GM12878 (cell line): ENCODE measurements around the gene SZRD1. TPM values are rescaled to one million over a fixed set of nuclear protein-coding genes. Genes with fewer than 3 reads are reported as not detected.
A peak's percentile ranks its signal among the peaks of the same experiment; 100 is the strongest.

Source experiments
- ATAC-seq: fragments of 200-7000 bp; cut with Tn5 transposase; 3 replicates; pipeline ENCODE4 v1.9.1; 2020; ENCODE audit warnings: mild to moderate bottlenecking, moderate library complexity
- BruUV-seq: library from RNA; stranded (reverse); fragments of 400-500 nt; replicated peaks from 2 replicates; lab custom pipeline; 2021; lab: Mats Ljungman, UMichigan
- CTCF ChIA-PET: fragments of 300-600 bp; sonication (Branson Sonifier 250); formaldehyde crosslinking; extraction: SDS; loops from one replicate; lab custom pipeline; 2021; ENCODE audit warnings: inconsistent platforms; lab: Yijun Ruan, JAX
- POLR2A ChIA-PET: fragments of 350-600 bp; formaldehyde crosslinking; extraction: SDS; loops from one replicate; lab custom pipeline; 2021; ENCODE audit warnings: inconsistent platforms; lab: Charles Lee
- RAD21 ChIA-PET: fragments of 300-600 bp; sonication (Branson Sonifier 250); formaldehyde crosslinking; loops from one replicate; lab custom pipeline; 2023; ENCODE audit warnings: antibody characterized with exemption; ENCODE audit not compliant: unreplicated experiment; lab: Charles Lee
- SMC1A ChIA-PET: fragments of 300-600 bp; sonication (Branson Sonifier 250); formaldehyde crosslinking; loops from one replicate; lab custom pipeline; 2023; ENCODE audit not compliant: unreplicated experiment, uncharacterized antibody; lab: Charles Lee
- DNase-seq: peaks from one replicate; pipeline ENCODE4 v3.0.0-alpha.2; 2011; ENCODE audit warnings: low read depth, low spot score
- FAIRE-seq: peaks from 3 replicates; lab custom pipeline; 2011; peaks lifted over from hg19 to GRCh38; lab: Jason Lieb, UNC
- H2AFZ ChIP-seq: 2 replicates; pipeline ENCODE4 v1.6.0; 2011; ENCODE audit warnings: low read depth, low read length, control low read depth; ENCODE audit not compliant: control insufficient read depth
- H3K27ac ChIP-seq: 2 replicates; pipeline ENCODE4 v1.5.1; 2011; ENCODE audit warnings: control low read depth; ENCODE audit not compliant: control insufficient read depth, insufficient read depth
- H3K27me3 ChIP-seq, 2 experiments: replicated peaks in 1 of 2; 2 replicates each; pipeline versions ENCODE4 v1.6.0 to v1.6.1; 2011; ENCODE audit warnings: low read length in 1 of 2; ENCODE audit not compliant: control insufficient read depth in 2 of 2, insufficient read depth in 2 of 2
- H3K36me3 ChIP-seq, 2 experiments: 2 replicates each; pipeline ENCODE4 v1.5.1; 2011; ENCODE audit warnings: low read length in 1 of 2; ENCODE audit not compliant: control insufficient read depth in 2 of 2, insufficient read depth in 2 of 2
- H3K4me1 ChIP-seq: 2 replicates; pipeline ENCODE4 v1.6.1; 2011; ENCODE audit warnings: mild to moderate bottlenecking, low read length, moderate library complexity, mixed read lengths; ENCODE audit not compliant: control insufficient read depth, insufficient read depth
- H3K4me2 ChIP-seq: 2 replicates; pipeline ENCODE4 v1.6.0; 2011; ENCODE audit warnings: control low read depth; ENCODE audit not compliant: control insufficient read depth, insufficient read depth
- H3K4me3 ChIP-seq: fragments of 200-600 bp; sonication (generic); 2 replicates; pipeline ENCODE4 v1.5.1; 2016
- H3K79me2 ChIP-seq: 2 replicates; pipeline ENCODE4 v1.6.0; 2011; ENCODE audit warnings: low read length; ENCODE audit not compliant: control insufficient read depth, insufficient read depth
- H3K9ac ChIP-seq: 2 replicates; pipeline ENCODE4 v1.8.0; 2011; ENCODE audit warnings: low read length, control low read depth, mixed read lengths; ENCODE audit not compliant: control insufficient read depth, insufficient read depth
- H3K9me3 ChIP-seq: replicated peaks from 3 replicates; pipeline ENCODE4 v1.5.1; 2011; ENCODE audit warnings: mild to moderate bottlenecking, low read length; ENCODE audit not compliant: control insufficient read depth, insufficient read depth
- H4K20me1 ChIP-seq: 2 replicates; pipeline ENCODE4 v1.6.0; 2011; ENCODE audit not compliant: control insufficient read depth, insufficient read depth
- CBX3 ChIP-seq: fragments of 200-600 bp; sonication (generic); IDR thresholded peaks from 2 replicates; pipeline ENCODE4 v1.6.1; 2016; ENCODE audit warnings: low read depth, borderline replicate concordance
- EGR1 ChIP-seq, 2 experiments: IDR thresholded peaks; 1 replicate in 1 of 2; 2 replicates in 1 of 2; pipeline ENCODE4 v1.6.1; 2011 to 2012; ENCODE audit warnings: low read depth in 2 of 2, low read length in 2 of 2, borderline replicate concordance in 1 of 2, mild to moderate bottlenecking in 1 of 2, moderate library complexity in 1 of 2
- HCFC1 ChIP-seq: fragments of 150-350 bp; IDR thresholded peaks from 2 replicates; pipeline ENCODE4 v1.6.1; 2014; ENCODE audit warnings: low read length
- KLF5 ChIP-seq: fragments of 450-650 bp; IDR thresholded peaks from 2 replicates; pipeline ENCODE4 v1.6.1; 2014; ENCODE audit warnings: mild to moderate bottlenecking; ENCODE audit not compliant: partially characterized antibody
- MTA2 ChIP-seq: fragments of 450-650 bp; IDR thresholded peaks from 2 replicates; pipeline ENCODE4 v1.6.1; 2016; ENCODE audit warnings: low read depth, mild to moderate bottlenecking, moderate library complexity
- NFXL1 ChIP-seq: fragments of 450-650 bp; IDR thresholded peaks from 2 replicates; pipeline ENCODE4 v1.6.1; 2017; ENCODE audit warnings: antibody characterized with exemption, mild to moderate bottlenecking, borderline replicate concordance
- NFYA ChIP-seq: IDR thresholded peaks from 2 replicates; pipeline ENCODE4 v1.6.1; 2011; ENCODE audit warnings: low read depth, mild to moderate bottlenecking, low read length, improper control_type of control experiment, borderline replicate concordance
- NRF1 ChIP-seq: conservative IDR thresholded peaks from 2 replicates; pipeline ENCODE4 v1.6.1; 2011; ENCODE audit warnings: mild to moderate bottlenecking, low read depth, low read length, improper control_type of control experiment
- PAX5 ChIP-seq: IDR thresholded peaks from 2 replicates; pipeline ENCODE4 v1.6.1; 2011; ENCODE audit warnings: low read depth, low read length, borderline replicate concordance
- POU2F2 ChIP-seq: IDR thresholded peaks from 3 replicates; pipeline ENCODE4 v1.6.1; 2011; ENCODE audit warnings: low read depth, mild to moderate bottlenecking, low read length, borderline replicate concordance
- RAD21 ChIP-seq: IDR thresholded peaks from 2 replicates; pipeline ENCODE4 v1.6.1; 2011; ENCODE audit warnings: mild to moderate bottlenecking, low read depth, low read length, moderate library complexity; ENCODE audit not compliant: insufficient read depth
- RUNX3 ChIP-seq: IDR thresholded peaks from 2 replicates; pipeline ENCODE4 v1.6.1; 2012; ENCODE audit warnings: low read length, inconsistent platforms
- TCF3 ChIP-seq: IDR thresholded peaks from 2 replicates; pipeline ENCODE4 v1.6.1; 2012; ENCODE audit warnings: low read depth, mild to moderate bottlenecking, low read length, borderline replicate concordance; ENCODE audit not compliant: insufficient read depth
- ZBTB40 ChIP-seq: fragments of 450-650 bp; IDR thresholded peaks from 2 replicates; pipeline ENCODE4 v1.6.1; 2016; ENCODE audit warnings: mild to moderate bottlenecking, moderate library complexity, borderline replicate concordance
- ZNF207 ChIP-seq: fragments of 450-650 bp; IDR thresholded peaks from 2 replicates; pipeline ENCODE4 v1.6.1; 2014; ENCODE audit warnings: antibody characterized with exemption, mild to moderate bottlenecking, borderline replicate concordance
- WGBS: methylation state at CpG from one replicate; pipeline ENCODE4 v1.1.6; 2016; ENCODE audit warnings: low lambda C conversion rate; ENCODE audit not compliant: insufficient replicate concordance, insufficient coverage; ENCODE audit errors: missing lambda C conversion rate; 5-methylcytosine and 5-hydroxymethylcytosine counted together
- in situ Hi-C: fragments of 300-500 bp; cut with MboI; formaldehyde crosslinking; loops from 9 replicates; pipeline ENCODE4 v1.14.3; 2018; ENCODE audit warnings: mixed read lengths
- intact Hi-C: fragments of 100-400 bp; cut with micrococcal nuclease; formaldehyde crosslinking; loops from one replicate; pipeline ENCODE4 v1.14.2; 2022; ENCODE audit not compliant: unreplicated experiment
- polyA plus RNA-seq, 11 experiments: library from polyadenylated mRNA; depleted of rRNA in 4 of 11; unstranded in 6 of 11; stranded (reverse) in 5 of 11; fragments of >200 nt; fragmentation: Nextera tagmentation in 4 of 11; fragmentation: Illumina TruSeq in 1 of 11; extraction: Ambion mirVana in 4 of 11; extraction: Trizol in 1 of 11; gene quantifications; 1 replicate in 1 of 11; 2 replicates in 10 of 11; pipeline versions ENCODE4 v1.2.1 to v1.2.3, GENCODE V29; 2011 to 2016; ENCODE audit warnings: inconsistent platforms in 2 of 11, missing spikeins in 2 of 11, low read depth in 1 of 11
- total RNA-seq, 4 experiments: library from RNA; depleted of rRNA in 3 of 4; stranded (reverse); fragments of >200 nt in 3 of 4; fragmentation: Illumina TruSeq in 1 of 4; extraction: Trizol in 1 of 4; gene quantifications; 2 replicates each; pipeline versions ENCODE4 v1.2.1 to v1.2.3, GENCODE V29; 2013 to 2021
- TF ChIP-seq, protein P1 (sequence below): IDR thresholded peaks from 2 replicates; pipeline ENCODE4 v1.6.1; 2011; ENCODE audit warnings: borderline replicate concordance, low read depth, mild to moderate bottlenecking, moderate library complexity, low read length; ENCODE audit not compliant: insufficient read depth, poor library complexity, severe bottlenecking

SZRD1 gene
- total and polyA plus RNA-seq, 10 of the 15 experiments (the other 5 are each of a cell fraction or from before 2014, with no cell fraction given), result 5.6 to 213 (median 113) TPM

DNA sequence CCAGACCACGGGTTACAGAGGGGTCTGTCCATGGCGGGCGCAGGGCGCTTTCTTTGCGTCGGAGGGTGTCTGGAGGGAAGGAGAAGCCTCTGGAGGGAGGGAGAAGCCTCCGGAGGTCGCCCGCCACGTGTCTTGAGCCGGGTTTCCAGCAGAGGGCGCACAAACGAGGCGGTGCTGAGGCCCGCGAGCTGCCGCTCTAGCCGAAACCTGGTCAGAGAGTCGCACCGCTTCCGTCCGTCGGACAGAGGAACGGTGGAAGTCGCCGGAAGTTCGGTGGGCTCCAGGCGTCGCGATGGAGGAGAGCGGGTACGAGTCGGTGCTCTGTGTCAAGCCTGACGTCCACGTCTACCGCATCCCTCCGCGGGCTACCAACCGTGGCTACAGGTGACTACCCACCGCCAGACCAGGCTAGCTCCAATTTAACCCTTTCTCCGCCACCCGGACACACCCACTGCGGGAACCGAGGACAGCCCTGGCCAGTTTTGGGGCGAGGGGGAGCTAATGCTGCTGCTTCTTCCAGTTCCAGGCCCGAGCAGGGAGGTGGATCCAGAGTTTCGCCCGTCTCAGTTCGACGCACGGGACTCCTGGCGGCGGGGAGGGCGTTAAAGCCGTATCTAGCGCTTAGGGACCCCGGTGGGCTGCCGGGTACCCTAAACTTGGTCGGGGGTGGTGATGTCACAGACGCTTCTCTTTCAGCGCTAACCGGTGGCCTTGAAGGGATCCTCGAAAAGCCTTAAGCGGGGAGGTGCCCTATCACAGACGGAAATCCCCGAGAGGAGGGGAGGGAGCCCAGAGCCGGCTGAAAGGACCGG lies 73.6 kb downstream of the SZRD1 start, which contains the start of gene NECAP2:
TSS of gene NECAP2 (plus strand) at position 255 of the 812 bp plus-strand sequence. CDS start at position 293, 38 bp downstream.
- Histone ChIP-seq H2AFZ (peak within 1 kb of the TSS; percentile 98), H3K27me3 (no peaks in the 10 kb centered on the region), H3K4me1 (peaks cover 18% of the 10 kb centered on the region; the same call in 1 of the 2 replicates), H3K9ac (peak within 1 kb of the TSS; percentile 97), H4K20me1 (no peaks in the 10 kb centered on the region), H3K79me2 (peaks cover 41% of the 10 kb centered on the region), H3K4me2 (peak within 1 kb of the TSS; percentile 89), H3K36me3 (peaks cover 2 to 11% of the 10 kb centered on the region in 2 experiments; a peak in 3 of 4 replicates), H3K27ac (peak within 1 kb of the TSS; percentile 89), H3K4me3 (peak within 1 kb of the TSS; percentile 90), H3K9me3 (no peaks in the 10 kb centered on the region)
- BruUV-seq, result TSS peak; percentile 74
- intact Hi-C loops (loop anchor here (2.0 to 10.0 kb wide), 4 partner anchors 57 to 514 kb away; partner anchors contain the start of genes RNU1-1 and SZRD1), in situ Hi-C loops (no loop called here)
- CTCF ChIA-PET, result interaction anchor here (0.6 to 6.9 kb wide), 23 partner anchors 10 to 639 kb away, joined by 3 to 50 read pairs (median 5); no protein-coding TSS in a partner anchor
- SMC1A ChIA-PET, result interaction anchor here (0.8 to 4.6 kb wide), 12 partner anchors 9 to 91 kb away, joined by 3 to 30 read pairs (median 6); partner anchors contain the start of gene FBXO42
- DNase-seq (peak; percentile 75), FAIRE-seq (peak; percentile 94), ATAC-seq (peak; percentile 93)
- WGBS, result under 1% methylated on average over 68 of the region's 68 CpGs
- POLR2A ChIA-PET, result interaction anchor here (0.6 to 1.9 kb wide), 8 partner anchors 9 to 362 kb away, joined by 3 to 10 read pairs (median 5); partner anchors contain the start of gene SZRD1
- RAD21 ChIA-PET, result interaction anchor here (0.9 to 2.9 kb wide), 8 partner anchors 10 to 75 kb away, joined by 3 to 10 read pairs (median 4); no protein-coding TSS in a partner anchor
- 0 out of 2 replicates have a peak, but pooled peaks have one; percentile 35 for TF ChIP-seq TCF3
- peak; percentile 79; the same call in 1 of the 3 replicates for TF ChIP-seq POU2F2
- peak; percentile 52; the same call in 1 of the 2 replicates for TF ChIP-seq PAX5
- no peak for TF ChIP-seq NFYA
- peak; percentile 90 for TF ChIP-seq ZBTB40
- no peak for TF ChIP-seq CBX3
- TF ChIP-seq RUNX3, result peak; percentile 81
- TF ChIP-seq KLF5, result peak; percentile 54
- TF ChIP-seq MTA2, result peak; percentile 38; the same call in 1 of the 2 replicates
- peak; percentile 68 for TF ChIP-seq HCFC1
- 0 out of 2 replicates have a peak, but pooled peaks have one; percentile 1 for TF ChIP-seq NRF1
- TF ChIP-seq RAD21, result peak; percentile 40; the same call in 1 of the 2 replicates
- TF ChIP-seq ZNF207, result peak; percentile 92
- TF ChIP-seq EGR1 (IDR thresholded peaks at IDR 0.05; ENCODE audit: borderline replicate concordance in 1 of 2, low read depth in 2 of 2, low read length in 2 of 2), result peak in 1 of 2 experiments; percentile 75; a peak in 2 of 3 replicates
- TF ChIP-seq, protein P1, sequence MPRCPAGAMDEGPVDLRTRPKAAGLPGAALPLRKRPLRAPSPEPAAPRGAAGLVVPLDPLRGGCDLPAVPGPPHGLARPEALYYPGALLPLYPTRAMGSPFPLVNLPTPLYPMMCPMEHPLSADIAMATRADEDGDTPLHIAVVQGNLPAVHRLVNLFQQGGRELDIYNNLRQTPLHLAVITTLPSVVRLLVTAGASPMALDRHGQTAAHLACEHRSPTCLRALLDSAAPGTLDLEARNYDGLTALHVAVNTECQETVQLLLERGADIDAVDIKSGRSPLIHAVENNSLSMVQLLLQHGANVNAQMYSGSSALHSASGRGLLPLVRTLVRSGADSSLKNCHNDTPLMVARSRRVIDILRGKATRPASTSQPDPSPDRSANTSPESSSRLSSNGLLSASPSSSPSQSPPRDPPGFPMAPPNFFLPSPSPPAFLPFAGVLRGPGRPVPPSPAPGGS, result no peak
- TF ChIP-seq NFXL1, result no peak
